GM12801 (cell line): ENCODE data around the gene DDR1.

ENCODE experiments used
- CTCF ChIP-seq: IDR thresholded peaks from one replicate; pipeline ENCODE4 v1.5.1; 2011; ENCODE audit warnings: control low read depth; ENCODE audit not compliant: insufficient read length; ENCODE audit errors: extremely low read depth

DDR1 gene

GRCh38 chr6:30897882-30898281 lies 13.6 kb downstream of the DDR1 start:
- no peak for TF ChIP-seq CTCF

- no peak for TF ChIP-seq CTCF
Observed at GRCh38 chr6:30898750-30899360, 14.5 kb downstream of the DDR1 start.

DNA sequence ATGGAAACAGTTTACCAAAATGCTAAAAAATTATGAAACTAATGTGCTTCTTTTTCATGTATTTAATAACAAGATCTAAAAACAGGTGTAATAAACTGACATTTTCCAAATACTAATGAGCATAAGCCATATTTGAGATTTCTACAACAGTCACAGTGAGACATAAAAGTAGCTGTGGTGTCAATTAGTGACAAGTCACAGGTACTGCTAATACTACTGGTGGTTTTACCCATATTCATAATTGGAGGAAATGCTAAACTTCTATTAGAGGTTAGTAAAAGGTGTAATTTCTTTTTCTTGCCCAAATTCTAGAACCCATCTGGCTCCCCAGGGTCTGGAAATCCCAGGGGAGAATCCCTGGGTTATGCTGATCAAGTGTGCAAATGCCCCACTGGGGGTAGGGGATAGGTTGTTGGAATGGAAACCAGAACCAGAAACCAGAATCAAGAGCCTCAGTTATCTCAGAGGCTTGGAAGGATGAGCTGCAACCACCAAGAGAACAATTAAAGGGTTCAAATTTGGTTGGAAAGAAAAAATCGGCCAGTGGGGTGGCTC lies 16.6 kb downstream of the DDR1 start:
- no peak for TF ChIP-seq CTCF

GRCh38 chr6:30901436-30901835 lies 17.1 kb downstream of the DDR1 start:
- TF ChIP-seq CTCF = no peak

GRCh38 chr6:30902709-30903108 lies 18.4 kb downstream of the DDR1 start:
- no peak for TF ChIP-seq CTCF

GRCh38 chr6:30903236-30903635 lies 18.9 kb downstream of the DDR1 start:
- TF ChIP-seq CTCF = no peak

GRCh38 chr6:30907758-30908591 lies 23.7 kb downstream of the DDR1 start, which contains the start of gene GTF2H4:
TSS of gene GTF2H4 (plus strand) at chr6:30908207.
- no peak for TF ChIP-seq CTCF
